Measurements from ENCODE around the gene CENPA. TPM values are rescaled to one million over a fixed set of nuclear protein-coding genes. Genes with fewer than 3 reads are reported as not detected.

CENPA gene
- polyA plus RNA-seq, 2 of the 4 experiments (the other 2 are of a cell fraction), result 45.7 to 46.0 TPM

DNA sequence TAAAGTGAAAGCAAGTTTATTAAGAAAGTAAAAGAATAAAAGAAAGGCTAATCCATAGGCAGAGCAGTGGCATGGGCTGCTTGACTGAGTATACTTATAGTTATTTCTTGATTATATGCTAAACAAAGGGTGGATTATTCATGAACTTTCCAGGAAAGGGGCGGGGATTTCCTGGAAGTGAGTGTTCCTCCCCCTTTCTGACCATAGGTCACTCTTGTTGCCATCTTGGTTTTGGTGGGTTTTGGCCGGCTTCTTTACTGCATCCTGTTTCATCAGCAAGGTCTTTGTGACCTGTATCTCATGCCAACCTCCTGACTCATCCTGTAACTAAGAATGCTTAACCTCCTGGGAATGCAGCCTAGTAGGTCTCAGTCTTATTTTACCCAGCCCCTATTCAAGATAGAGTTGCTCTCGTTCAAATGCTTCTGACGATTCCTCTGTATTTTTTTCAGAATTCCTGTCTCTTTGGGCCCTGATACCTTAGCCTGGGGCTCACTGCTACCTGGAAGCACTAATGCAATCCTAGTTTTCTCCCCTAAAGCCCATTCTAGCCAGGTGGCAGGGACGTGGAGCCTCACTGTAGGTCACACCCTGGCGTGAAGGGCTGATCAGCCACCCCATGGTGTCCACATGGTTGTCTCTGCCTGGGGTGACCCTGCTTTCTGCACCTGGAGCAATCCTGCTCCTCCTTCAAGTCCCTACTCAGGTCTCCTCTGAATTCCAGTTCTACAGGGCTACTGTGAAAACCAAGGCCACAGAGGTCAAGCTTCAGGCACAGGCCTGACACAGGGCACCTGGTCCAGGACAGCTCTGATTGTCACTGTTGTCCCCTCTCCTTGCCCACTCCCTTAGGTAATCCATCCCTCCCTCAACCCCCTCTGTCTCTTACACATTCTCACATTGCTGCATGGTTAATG is 27.7 kb upstream of the CENPA start (continued):
- TF ChIP-seq, protein P1, sequence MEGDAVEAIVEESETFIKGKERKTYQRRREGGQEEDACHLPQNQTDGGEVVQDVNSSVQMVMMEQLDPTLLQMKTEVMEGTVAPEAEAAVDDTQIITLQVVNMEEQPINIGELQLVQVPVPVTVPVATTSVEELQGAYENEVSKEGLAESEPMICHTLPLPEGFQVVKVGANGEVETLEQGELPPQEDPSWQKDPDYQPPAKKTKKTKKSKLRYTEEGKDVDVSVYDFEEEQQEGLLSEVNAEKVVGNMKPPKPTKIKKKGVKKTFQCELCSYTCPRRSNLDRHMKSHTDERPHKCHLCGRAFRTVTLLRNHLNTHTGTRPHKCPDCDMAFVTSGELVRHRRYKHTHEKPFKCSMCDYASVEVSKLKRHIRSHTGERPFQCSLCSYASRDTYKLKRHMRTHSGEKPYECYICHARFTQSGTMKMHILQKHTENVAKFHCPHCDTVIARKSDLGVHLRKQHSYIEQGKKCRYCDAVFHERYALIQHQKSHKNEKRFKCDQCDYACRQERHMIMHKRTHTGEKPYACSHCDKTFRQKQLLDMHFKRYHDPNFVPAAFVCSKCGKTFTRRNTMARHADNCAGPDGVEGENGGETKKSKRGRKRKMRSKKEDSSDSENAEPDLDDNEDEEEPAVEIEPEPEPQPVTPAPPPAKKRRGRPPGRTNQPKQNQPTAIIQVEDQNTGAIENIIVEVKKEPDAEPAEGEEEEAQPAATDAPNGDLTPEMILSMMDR (IDR thresholded peaks at IDR 0.05), result no peak
- TF ChIP-seq RFX5 (IDR thresholded peaks at IDR 0.05) (no peak), ZFP36 (IDR thresholded peaks at IDR 0.05; ENCODE audit: borderline replicate concordance, partially characterized antibody) (no peak), POLR2A (IDR thresholded peaks at IDR 0.05; ENCODE audit: low read length) (no peak), CBX8 (IDR thresholded peaks at IDR 0.05) (no peak), PHF8 (IDR thresholded peaks at IDR 0.05; ENCODE audit: borderline replicate concordance, low read depth) (no peak), HEYL (CRISPR knock-in tag; IDR thresholded peaks at IDR 0.05) (0 out of 2 replicates have a peak, but pooled peaks have one; percentile 22), HOXB5 (CRISPR knock-in tag; IDR thresholded peaks at IDR 0.05) (peak; percentile 43; the same call in 1 of the 2 replicates), MAFK (IDR thresholded peaks at IDR 0.05; ENCODE audit: partially characterized antibody) (no peak), POLR2AphosphoS2 (conservative IDR thresholded peaks at IDR 0.05; ENCODE audit: low read length) (no peak), TP53 (CRISPR knock-in tag; IDR thresholded peaks at IDR 0.05) (peak; percentile 76; the same call in 1 of the 2 replicates), JUN (IDR thresholded peaks at IDR 0.05) (peak; percentile 97 to 98), FOSL2 (IDR thresholded peaks at IDR 0.05) (peak; percentile 93), FOSL2 (CRISPR knock-in tag; IDR thresholded peaks at IDR 0.05) (peak; percentile 93), TFCP2L1 (CRISPR knock-in tag; IDR thresholded peaks at IDR 0.05) (no peak), ZC3H11A (IDR thresholded peaks at IDR 0.05) (no peak), KDM5A (IDR thresholded peaks at IDR 0.05) (no peak), CEBPB (IDR thresholded peaks at IDR 0.05) (peak; percentile 65 to 79; a peak in 3 of 4 replicates), BHLHE40 (IDR thresholded peaks at IDR 0.05; ENCODE audit: low read depth, low read length) (no peak), RARB (CRISPR knock-in tag; IDR thresholded peaks at IDR 0.05) (no peak), GATA3 (IDR thresholded peaks at IDR 0.05; ENCODE audit: borderline replicate concordance) (peak; percentile 66; the same call in 1 of the 2 replicates), FOSB (CRISPR knock-in tag; IDR thresholded peaks at IDR 0.05) (no peak), CHD4 (IDR thresholded peaks at IDR 0.05; ENCODE audit: borderline replicate concordance) (no peak), ESRRA (IDR thresholded peaks at IDR 0.05; ENCODE audit: borderline replicate concordance, low read length) (no peak), NR3C1 (IDR thresholded peaks at IDR 0.05) (no peak), HDAC2 (IDR thresholded peaks at IDR 0.05) (no peak), EHF (CRISPR knock-in tag; IDR thresholded peaks at IDR 0.05) (peak; percentile 13; the same call in 1 of the 2 replicates), RNF2 (IDR thresholded peaks at IDR 0.05; ENCODE audit: borderline replicate concordance, low read depth) (no peak), MYC (IDR thresholded peaks at IDR 0.05; ENCODE audit: borderline replicate concordance, low read length) (no peak), HOXB13 (CRISPR knock-in tag; IDR thresholded peaks at IDR 0.05; ENCODE audit: low read depth) (peak; percentile 89; the same call in 1 of the 2 replicates)
- TF ChIP-seq, protein P2, sequence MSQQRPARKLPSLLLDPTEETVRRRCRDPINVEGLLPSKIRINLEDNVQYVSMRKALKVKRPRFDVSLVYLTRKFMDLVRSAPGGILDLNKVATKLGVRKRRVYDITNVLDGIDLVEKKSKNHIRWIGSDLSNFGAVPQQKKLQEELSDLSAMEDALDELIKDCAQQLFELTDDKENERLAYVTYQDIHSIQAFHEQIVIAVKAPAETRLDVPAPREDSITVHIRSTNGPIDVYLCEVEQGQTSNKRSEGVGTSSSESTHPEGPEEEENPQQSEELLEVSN (IDR thresholded peaks at IDR 0.05; ENCODE audit: borderline replicate concordance, low read depth), result 0 out of 2 replicates have a peak, but pooled peaks have one; percentile 53
- TF ChIP-seq, protein P3, sequence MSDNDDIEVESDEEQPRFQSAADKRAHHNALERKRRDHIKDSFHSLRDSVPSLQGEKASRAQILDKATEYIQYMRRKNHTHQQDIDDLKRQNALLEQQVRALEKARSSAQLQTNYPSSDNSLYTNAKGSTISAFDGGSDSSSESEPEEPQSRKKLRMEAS (IDR thresholded peaks at IDR 0.05), result peak; percentile 82
- TF ChIP-seq, protein P4, sequence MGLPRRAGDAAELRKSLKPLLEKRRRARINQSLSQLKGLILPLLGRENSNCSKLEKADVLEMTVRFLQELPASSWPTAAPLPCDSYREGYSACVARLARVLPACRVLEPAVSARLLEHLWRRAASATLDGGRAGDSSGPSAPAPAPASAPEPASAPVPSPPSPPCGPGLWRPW (IDR thresholded peaks at IDR 0.05), result no peak
- TF ChIP-seq, protein P5, sequence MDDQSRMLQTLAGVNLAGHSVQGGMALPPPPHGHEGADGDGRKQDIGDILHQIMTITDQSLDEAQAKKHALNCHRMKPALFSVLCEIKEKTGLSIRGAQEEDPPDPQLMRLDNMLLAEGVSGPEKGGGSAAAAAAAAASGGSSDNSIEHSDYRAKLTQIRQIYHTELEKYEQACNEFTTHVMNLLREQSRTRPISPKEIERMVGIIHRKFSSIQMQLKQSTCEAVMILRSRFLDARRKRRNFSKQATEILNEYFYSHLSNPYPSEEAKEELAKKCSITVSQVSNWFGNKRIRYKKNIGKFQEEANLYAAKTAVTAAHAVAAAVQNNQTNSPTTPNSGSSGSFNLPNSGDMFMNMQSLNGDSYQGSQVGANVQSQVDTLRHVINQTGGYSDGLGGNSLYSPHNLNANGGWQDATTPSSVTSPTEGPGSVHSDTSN (IDR thresholded peaks at IDR 0.05), result no peak
- TF ChIP-seq, protein P6, sequence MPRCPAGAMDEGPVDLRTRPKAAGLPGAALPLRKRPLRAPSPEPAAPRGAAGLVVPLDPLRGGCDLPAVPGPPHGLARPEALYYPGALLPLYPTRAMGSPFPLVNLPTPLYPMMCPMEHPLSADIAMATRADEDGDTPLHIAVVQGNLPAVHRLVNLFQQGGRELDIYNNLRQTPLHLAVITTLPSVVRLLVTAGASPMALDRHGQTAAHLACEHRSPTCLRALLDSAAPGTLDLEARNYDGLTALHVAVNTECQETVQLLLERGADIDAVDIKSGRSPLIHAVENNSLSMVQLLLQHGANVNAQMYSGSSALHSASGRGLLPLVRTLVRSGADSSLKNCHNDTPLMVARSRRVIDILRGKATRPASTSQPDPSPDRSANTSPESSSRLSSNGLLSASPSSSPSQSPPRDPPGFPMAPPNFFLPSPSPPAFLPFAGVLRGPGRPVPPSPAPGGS (IDR thresholded peaks at IDR 0.05), result peak; percentile 58; the same call in 1 of the 3 replicates

Measured in A549 (cell line).